HS-5 (cell line): ENCODE measurements around the gene HASPIN.

Source experiments
- DNase-seq: peaks from one replicate; pipeline ENCODE4 v3.0.0-alpha.2; 2012; ENCODE audit warnings: low read depth

HASPIN gene

DNA sequence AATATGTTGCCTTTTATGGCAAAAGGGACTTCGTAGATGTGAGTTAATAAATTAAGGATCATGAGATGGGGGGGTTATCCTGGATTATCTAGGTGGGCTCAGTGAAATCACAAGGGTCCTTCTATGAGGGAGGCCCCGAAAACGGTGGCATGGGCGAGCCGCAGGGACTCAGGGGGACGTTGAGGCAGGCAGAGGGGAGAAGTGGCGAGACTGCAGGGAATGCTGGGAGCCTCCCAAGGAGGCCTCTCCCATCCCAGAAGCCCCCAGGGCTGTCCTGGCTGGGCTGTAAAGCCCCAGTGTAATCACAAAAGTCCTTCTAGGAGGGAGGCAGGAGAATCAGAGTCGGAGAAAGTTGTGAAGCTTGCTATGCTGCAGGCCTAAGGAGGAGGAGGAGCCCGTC lies 42.3 kb downstream of the HASPIN start:
- DNase-seq: no peak

GRCh38 chr17:3766779-3767178 lies 43.1 kb downstream of the HASPIN start:
- no peak for DNase-seq

GRCh38 chr17:3768341-3768740 lies 44.6 kb downstream of the HASPIN start:
- DNase-seq: no peak

DNA sequence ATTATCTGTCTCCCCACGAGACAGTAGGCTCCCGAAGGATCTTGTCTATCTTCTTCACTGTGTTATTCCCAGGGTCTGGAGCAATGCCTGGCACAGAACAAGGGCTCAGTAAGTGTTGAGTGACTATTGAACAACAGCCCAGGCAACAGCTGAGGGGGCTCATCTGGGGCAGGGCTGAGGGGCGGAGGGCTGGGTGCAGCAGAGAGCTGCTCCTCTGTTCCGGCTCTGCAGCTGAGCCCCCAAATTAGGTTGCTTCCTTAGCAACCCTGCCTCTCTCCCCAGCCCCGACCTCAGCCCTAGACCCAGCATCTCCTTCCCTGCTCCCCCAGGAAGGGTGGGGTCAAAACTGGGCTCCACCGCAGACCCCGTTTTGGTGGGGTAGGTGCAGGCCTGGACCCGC lies 45.1 kb downstream of the HASPIN start:
- DNase-seq: no peak

- no peak for DNase-seq
These were observed 46.8 kb downstream of the HASPIN start for GRCh38 chr17:3770466-3770865.

- DNase-seq: no peak
These were observed 47.4 kb downstream of the HASPIN start for GRCh38 chr17:3771140-3771539.

GRCh38 chr17:3772764-3773163 lies 49.1 kb downstream of the HASPIN start:
- DNase-seq: no peak

GRCh38 chr17:3773511-3773910 lies 49.8 kb downstream of the HASPIN start:
- peak; percentile 18 for DNase-seq

- DNase-seq: no peak
These were observed 50.3 kb downstream of the HASPIN start for GRCh38 chr17:3773966-3774365.
